Measurements from ENCODE around the gene TCF4.

Gene TCF4

GRCh38 chr18:55286257-55286825 lies 301.7 kb downstream of the TCF4 start:
- no peaks in the 10 kb centered on the region for H3K9me3 ChIP-seq (ENCODE audit: insufficient read depth, low read depth, low read length)
- no peaks in the 10 kb centered on the region for H4K20me1 ChIP-seq (ENCODE audit: insufficient read depth, low read length, poor library complexity, severe bottlenecking)
- no peaks in the 10 kb centered on the region for H3K79me2 ChIP-seq (ENCODE audit: insufficient read depth, low read length)
- H3K4me3 ChIP-seq (ENCODE audit: low read length, poor library complexity, severe bottlenecking): no peak overlapping the region
- H3K9me2 ChIP-seq (replicated peaks; ENCODE audit: low read depth, low read length): no peaks in the 10 kb centered on the region
- no peaks in the 10 kb centered on the region for H3K27me3 ChIP-seq (ENCODE audit: insufficient read depth, low read length, poor library complexity, severe bottlenecking)
- TF ChIP-seq EZH2phosphoT487 (IDR thresholded peaks at IDR 0.05; ENCODE audit: borderline replicate concordance): no peak
- TF ChIP-seq CTCF (conservative IDR thresholded peaks at IDR 0.05; ENCODE audit: low read length): no peak
- no peaks in the 10 kb centered on the region for H3F3A ChIP-seq (ENCODE audit: low read depth)
- H3K4me1 ChIP-seq (ENCODE audit: insufficient read depth, low read length, poor library complexity, severe bottlenecking): no peaks in the 10 kb centered on the region
- no peaks in the 10 kb centered on the region for H3K36me3 ChIP-seq (ENCODE audit: insufficient read depth, low read length)
- no peak overlapping the region for H3K9ac ChIP-seq (ENCODE audit: low read depth, low read length, poor library complexity, severe bottlenecking)
- H2AFZ ChIP-seq (ENCODE audit: low read length): no peak overlapping the region
- H3K4me2 ChIP-seq (ENCODE audit: low read depth, low read length, poor library complexity, severe bottlenecking): no peak overlapping the region

GRCh38 chr18:55284614-55285013 lies 303.4 kb downstream of the TCF4 start:
- Histone ChIP-seq H3K4me1 (ENCODE audit: insufficient read depth, low read length, poor library complexity, severe bottlenecking) (no peaks in the 10 kb centered on the region), H3F3A (ENCODE audit: low read depth) (no peaks in the 10 kb centered on the region), H3K79me2 (ENCODE audit: insufficient read depth, low read length) (no peaks in the 10 kb centered on the region), H3K4me2 (ENCODE audit: low read depth, low read length, poor library complexity, severe bottlenecking) (no peak overlapping the region), H4K20me1 (ENCODE audit: insufficient read depth, low read length, poor library complexity, severe bottlenecking) (no peaks in the 10 kb centered on the region), H3K9me3 (ENCODE audit: insufficient read depth, low read depth, low read length) (no peaks in the 10 kb centered on the region), H3K9me2 (replicated peaks; ENCODE audit: low read depth, low read length) (no peaks in the 10 kb centered on the region), H3K36me3 (ENCODE audit: insufficient read depth, low read length) (no peaks in the 10 kb centered on the region), H2AFZ (ENCODE audit: low read length) (no peak overlapping the region), H3K27me3 (ENCODE audit: insufficient read depth, low read length, poor library complexity, severe bottlenecking) (no peaks in the 10 kb centered on the region), H3K4me3 (ENCODE audit: low read length, poor library complexity, severe bottlenecking) (no peak overlapping the region), H3K9ac (ENCODE audit: low read depth, low read length, poor library complexity, severe bottlenecking) (no peak overlapping the region)
- TF ChIP-seq CTCF (conservative IDR thresholded peaks at IDR 0.05; ENCODE audit: low read length) (no peak), EZH2phosphoT487 (IDR thresholded peaks at IDR 0.05; ENCODE audit: borderline replicate concordance) (no peak)

DNA sequence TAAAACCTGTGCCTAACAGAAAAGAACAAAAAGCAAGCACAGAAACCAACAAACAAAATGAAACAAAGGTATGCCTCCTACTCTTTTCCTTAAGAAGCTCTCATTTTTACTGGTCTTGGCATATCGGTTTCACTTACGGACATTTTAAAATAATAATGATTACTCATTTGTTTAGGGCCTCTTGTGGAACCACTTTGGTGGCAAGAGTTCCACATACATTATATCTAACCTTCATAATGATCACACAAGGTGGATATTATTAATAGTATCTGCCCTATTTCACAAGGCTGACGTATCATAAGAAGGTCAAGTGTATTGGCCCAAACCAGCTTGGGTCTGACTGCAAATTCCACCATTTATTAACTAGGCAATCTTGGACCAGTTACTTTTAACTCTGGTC lies 304.7 kb downstream of the TCF4 start:
- Histone ChIP-seq H2AFZ (ENCODE audit: low read length) (no peak overlapping the region), H3F3A (ENCODE audit: low read depth) (no peaks in the 10 kb centered on the region), H3K79me2 (ENCODE audit: insufficient read depth, low read length) (no peaks in the 10 kb centered on the region), H3K27me3 (ENCODE audit: insufficient read depth, low read length, poor library complexity, severe bottlenecking) (no peaks in the 10 kb centered on the region), H3K4me3 (ENCODE audit: low read length, poor library complexity, severe bottlenecking) (no peak overlapping the region), H3K9me3 (ENCODE audit: insufficient read depth, low read depth, low read length) (no peaks in the 10 kb centered on the region), H3K4me2 (ENCODE audit: low read depth, low read length, poor library complexity, severe bottlenecking) (no peak overlapping the region), H3K36me3 (ENCODE audit: insufficient read depth, low read length) (no peaks in the 10 kb centered on the region), H3K9me2 (replicated peaks; ENCODE audit: low read depth, low read length) (no peaks in the 10 kb centered on the region), H3K9ac (ENCODE audit: low read depth, low read length, poor library complexity, severe bottlenecking) (no peak overlapping the region), H4K20me1 (ENCODE audit: insufficient read depth, low read length, poor library complexity, severe bottlenecking) (no peaks in the 10 kb centered on the region), H3K4me1 (ENCODE audit: insufficient read depth, low read length, poor library complexity, severe bottlenecking) (no peaks in the 10 kb centered on the region)
- TF ChIP-seq EZH2phosphoT487 (IDR thresholded peaks at IDR 0.05; ENCODE audit: borderline replicate concordance) (no peak), CTCF (conservative IDR thresholded peaks at IDR 0.05; ENCODE audit: low read length) (no peak)

All from Loucy (cell line).